ENCODE results near the gene ARHGEF7.

ARHGEF7 gene

DNA sequence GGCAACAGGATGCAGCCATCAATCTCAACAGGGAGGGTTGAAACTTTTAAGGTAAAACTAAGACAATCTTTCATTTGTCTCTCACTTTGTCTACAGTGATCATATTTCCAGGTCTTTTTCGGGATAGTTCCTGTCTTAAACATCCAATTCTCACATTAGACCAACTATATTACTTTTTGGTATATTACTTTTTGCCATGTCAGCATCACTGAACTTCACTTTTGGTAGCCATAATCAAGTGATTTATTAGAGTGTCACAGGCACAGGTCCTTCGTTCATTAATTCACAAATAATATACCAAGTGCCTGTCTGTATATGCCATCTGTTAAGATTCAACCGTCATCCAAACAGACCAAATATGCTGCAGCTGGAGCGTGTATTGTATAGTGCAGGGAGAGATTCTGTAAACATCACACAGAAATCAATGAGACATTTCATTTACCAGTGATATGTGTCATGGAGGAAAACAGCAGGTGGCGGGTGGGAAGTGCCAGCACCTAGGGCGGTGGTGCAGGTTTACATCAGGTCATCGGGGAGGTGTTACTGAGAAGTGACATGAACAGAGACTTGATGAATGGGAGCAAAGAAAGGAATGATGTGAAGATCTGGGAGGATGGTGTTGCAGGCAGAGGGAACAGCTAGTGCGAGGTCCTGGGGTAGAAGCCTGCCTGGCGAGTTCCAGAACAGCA is 24.9 kb downstream of the ARHGEF7 start:
- no peak for DNase-seq

DNA sequence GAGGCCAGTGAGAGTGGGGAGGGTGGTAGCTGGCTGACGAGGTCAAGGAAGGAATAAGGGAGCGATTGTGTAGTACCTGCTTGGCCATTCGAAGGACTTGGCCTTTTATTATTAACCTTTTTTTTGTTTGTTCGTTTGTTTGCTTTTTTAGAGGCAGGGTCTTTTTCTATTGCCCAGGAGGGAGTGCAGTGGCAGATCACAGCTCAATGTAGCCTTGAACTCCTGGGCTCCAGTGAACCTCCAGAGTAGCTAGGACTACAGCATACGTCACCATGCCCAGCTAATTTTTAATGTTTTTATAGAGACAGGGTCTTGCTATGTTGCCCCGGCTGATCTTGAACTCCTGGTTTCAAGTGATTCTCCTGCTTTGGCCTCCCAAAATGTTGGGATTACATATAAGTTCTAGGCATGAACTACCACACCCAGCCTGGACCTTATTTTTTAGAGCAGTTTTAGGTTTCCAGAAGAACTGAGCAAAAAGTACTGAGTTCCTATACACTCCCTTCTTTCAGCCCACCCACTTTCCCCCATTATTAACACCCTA is 25.5 kb downstream of the ARHGEF7 start:
- DNase-seq: no peak

DNA sequence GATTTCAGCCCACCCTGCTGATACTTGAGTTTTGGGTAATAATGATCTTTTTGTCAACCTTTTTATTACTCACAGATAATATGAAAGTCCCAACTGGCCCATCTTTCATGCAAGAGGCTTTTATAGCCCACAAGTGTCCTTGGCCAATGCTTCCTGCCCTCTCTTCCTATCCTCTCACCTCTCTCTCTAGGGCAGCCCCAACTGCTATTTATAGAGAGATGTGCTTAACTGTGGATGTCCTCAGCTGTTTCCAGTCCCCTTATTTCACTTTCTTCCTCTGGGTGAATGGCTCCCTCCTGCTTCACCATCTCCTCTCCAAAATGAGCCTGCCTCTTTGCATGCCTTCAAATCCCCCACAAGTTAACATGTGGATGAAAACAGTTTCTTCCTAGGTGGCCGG is 27.4 kb downstream of the ARHGEF7 start:
- DNase-seq: no peak

DNA sequence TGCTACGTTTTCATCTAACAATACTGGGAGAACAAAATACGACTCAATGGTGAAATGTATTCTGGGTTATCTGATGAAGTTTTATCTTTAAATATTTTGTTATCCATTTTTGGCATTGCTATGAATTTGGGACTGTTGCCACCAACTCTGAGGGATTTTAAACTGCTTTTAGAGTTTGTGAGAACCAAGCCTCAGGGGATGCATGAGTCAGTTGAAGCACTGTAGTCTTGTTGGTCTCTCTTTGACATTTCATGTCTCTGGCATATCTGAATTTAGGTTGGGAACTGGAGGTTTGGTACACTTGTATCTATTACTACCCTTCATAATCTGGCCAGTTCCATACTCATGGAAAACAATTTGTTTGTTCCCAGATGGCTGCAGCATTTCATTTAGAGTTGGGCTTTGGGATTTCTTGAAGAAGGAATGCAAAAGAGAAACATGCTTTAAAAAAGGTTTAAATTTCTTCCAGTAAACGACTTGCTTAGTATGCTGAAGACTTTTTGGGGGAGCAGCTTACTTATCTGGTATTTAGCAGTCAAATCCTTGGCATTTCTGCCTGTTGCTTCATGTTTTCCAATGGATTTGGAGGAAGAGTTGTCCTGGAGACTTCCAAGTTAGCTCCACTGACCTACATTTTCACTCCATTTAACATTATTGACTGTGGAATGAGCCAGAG is 28.9 kb downstream of the ARHGEF7 start:
- no peak for DNase-seq

DNA sequence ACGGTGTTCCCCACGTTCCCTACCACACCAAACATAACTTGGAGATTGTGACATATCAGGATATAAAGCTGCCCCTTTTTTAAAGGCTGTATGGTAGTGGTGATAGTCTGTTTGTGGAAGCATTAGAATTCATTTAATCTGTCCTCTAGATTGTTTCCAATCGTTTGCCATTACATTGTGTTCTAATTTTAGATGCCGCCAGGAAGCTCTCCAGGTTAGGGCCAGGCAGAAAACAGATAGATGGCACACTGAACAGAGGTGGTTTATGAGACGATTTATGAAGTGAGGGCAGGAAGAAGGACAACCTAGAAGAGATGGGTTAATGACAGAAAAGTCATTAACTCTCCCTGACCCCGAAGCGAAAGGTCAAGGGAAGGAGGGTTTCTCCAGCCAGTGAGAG is 30.0 kb downstream of the ARHGEF7 start:
- DNase-seq: no peak

DNA sequence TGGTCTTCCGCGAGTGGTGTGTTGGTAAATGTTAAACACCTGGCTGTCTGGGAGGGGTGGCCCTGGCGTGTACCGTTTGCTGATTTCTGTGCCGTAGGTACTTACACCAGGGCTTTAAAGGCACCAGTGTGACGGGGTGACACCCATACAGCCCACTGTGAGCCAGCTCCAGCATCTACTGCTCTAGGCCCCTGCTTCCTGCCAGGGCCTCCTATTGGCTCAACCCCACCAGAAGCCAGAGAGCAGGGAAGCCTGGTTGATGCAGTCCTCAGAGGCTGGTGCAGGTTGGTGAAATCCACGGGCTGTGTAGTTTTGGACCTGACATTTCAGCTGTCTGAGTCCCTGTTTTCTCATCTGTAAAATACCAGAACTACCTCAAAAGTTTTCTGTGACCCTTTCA is 30.4 kb downstream of the ARHGEF7 start:
- no peak for DNase-seq

DNA sequence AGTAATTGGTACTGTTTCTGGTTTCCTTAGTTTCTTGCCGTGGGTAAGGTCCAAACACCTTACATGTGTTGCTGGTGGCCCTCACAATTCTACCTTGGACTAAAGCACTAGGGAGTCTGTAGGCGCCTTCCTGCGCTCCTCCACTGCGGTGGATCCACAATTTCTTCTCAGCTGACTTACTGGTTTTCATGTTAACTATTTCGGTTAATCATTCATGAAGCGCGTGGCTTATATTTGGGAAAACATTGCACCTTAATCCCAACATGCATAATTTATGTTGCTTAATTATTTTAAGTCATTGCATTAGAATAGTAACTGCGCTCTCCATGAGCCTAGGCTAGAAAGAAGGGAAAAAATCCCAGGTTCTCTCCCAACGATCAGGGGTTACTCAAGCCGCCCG is 37.7 kb downstream of the ARHGEF7 start:
- DNase-seq: no peak

DNA sequence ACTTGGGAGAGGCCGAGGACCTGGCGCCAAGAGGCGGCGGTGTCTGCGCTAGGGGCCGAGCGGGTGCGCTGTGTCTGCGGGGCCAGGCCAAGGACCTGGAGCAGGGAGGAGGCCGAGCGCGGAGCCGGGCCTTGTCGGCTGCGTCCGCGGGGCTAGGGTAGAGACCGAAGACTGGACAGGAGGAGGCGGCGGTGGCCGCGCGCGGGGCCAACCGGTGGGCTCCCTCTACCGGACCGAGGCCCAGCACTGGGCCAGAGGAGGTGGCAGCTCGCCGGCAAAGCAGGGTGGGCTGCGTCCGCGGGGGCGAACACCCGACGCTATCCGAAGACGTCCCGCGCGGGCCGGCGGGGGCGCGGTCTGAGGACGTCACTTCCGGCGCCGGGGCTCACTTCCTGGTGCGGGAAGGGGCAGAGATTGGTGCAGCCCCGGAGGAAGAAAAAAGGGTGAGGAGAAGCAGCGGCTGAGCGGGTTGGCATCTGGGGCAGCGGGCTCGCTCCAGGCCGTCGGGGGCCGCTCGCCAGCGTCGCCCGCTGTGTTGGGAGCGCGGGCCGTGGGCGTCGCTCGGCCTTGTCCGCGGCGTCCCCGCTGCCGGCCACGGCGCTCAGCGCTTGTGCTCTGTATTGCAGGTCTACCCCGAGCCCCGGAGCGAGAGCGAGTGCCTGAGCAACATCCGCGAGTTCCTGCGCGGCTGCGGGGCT is 38.3 kb downstream of the ARHGEF7 start:
- peak; percentile 92 to 93 for DNase-seq

DNA sequence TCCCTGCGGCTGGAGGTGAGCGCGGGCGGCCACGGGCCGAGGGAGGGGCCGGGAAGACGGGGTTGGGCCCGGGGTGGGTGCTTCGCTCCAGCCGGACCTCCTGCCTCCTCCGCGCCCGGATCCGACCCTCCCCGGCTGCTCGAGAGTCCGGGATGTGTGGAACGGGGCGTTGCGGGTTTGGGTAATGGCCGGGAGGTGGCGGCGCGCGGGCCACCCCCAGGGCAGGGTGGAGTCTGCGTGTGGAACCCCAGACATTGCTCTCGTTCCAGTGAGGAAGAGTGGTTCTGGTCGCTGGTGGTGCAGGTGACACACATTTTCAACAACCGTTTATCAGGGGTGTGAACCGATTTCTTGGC is 38.8 kb downstream of the ARHGEF7 start:
- peak; percentile 20 to 40 for DNase-seq

DNA sequence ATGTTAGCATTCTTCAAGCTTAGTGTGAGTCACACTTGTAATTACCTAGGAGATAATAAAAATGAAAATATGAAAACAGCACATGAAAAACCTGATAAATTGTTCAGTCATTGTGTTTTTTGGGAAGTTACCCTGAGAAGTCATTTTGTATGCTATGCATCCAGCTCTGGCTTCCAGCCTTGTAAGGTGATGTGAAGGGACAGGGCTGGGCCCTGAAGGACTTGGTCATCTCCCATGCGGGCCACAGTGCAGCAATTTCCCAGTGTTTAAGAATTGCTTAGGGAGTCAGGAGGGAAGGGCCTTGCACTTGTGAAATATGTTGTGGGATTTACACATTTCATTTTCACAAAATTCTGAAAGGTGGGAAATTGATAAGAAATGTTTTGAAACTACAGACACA is 41.3 kb downstream of the ARHGEF7 start:
- DNase-seq: no peak

DNA sequence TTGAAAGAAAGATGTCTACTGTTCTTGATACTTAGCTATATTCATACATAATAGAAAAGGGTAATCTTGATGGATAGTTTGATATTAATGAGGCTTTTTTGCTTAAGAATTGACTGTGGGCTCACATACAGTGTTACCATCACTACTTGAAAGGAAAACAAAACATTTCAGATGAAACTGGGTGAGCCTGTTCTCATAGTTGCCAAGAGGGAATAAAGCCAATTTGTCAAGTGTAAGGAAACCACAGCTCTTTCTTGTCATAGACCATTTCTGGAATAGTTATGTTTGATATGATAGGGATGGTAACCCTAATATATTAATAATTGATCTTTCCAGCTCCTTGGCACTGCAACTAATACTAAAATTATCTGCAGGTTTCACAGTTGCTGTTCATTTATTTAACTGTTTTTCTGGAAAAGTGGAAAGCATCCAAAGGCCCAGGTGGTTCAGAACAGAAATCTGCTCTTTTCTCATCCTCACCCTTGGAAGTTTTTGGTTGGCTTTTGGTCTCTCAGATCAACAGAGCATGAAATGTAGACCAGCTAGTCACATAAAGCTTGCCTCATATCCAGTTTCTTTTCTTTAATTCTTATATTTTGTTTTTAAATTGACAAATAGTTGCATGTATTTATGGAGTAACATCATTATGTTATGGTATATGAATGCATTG is 43.2 kb downstream of the ARHGEF7 start:
- DNase-seq: no peak

DNA sequence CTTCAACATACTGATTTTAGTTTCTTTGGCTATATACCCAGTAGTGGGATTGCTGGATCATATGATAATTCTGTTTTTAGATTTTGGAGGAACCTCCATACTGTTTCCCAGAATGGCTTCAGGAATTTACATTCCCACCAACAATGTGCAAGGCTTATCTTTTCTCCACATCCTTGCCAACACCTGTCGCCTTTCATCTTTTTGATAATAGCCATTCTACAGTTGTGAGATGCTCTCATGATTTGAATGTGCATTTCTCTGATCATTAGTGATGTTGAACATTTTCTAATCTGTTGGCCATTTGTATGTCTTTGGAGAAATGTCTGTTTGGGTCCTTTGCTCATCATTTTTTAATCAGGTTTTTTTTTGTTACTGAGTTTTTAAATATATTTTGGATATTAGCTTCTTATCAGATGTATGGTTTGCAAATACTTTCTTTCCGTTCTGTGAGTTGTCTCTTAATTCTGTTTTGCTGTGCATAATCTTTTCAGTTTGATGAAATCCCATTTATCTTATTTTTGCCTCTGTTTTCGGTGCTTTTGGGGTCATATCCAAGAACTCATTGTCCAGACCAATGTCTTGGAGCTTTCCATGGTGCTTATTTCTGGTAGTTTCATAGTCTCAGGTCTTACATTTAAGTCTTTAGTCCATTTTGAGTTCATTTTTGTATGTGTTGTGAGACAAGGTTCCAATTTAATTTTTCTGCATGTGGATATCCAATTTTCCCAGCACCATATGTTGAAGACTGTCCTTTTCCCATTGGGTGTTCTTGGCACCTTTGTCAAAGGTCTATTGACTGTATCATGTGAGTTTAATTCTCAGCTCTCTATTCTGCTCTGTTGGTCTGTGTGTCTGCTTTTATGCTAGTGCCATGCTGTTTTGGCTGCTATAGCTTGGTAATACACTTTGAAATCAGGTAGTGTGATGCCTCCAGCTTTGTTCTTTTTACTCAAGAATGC is 44.5 kb downstream of the ARHGEF7 start:
- DNase-seq: no peak

DNA sequence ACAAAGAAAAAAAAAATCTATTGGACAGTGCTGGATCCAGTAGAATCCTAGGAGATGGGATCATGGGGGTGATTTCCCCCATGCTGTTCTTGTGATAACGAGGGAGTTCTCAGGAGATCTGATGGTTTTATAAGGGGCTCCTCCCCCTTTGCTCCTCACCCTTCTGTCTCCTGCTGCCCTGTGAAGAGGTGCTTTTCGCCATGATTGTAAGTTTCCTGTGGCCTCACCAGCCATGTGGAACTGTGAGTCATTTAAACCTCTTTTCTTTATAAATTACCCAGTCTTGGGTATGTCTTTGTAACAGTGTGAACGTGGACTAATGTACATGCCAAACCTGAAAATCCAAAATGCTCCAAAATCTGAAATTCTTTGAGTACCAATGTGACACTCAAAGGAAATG is 45.5 kb downstream of the ARHGEF7 start:
- no peak for DNase-seq

DNA sequence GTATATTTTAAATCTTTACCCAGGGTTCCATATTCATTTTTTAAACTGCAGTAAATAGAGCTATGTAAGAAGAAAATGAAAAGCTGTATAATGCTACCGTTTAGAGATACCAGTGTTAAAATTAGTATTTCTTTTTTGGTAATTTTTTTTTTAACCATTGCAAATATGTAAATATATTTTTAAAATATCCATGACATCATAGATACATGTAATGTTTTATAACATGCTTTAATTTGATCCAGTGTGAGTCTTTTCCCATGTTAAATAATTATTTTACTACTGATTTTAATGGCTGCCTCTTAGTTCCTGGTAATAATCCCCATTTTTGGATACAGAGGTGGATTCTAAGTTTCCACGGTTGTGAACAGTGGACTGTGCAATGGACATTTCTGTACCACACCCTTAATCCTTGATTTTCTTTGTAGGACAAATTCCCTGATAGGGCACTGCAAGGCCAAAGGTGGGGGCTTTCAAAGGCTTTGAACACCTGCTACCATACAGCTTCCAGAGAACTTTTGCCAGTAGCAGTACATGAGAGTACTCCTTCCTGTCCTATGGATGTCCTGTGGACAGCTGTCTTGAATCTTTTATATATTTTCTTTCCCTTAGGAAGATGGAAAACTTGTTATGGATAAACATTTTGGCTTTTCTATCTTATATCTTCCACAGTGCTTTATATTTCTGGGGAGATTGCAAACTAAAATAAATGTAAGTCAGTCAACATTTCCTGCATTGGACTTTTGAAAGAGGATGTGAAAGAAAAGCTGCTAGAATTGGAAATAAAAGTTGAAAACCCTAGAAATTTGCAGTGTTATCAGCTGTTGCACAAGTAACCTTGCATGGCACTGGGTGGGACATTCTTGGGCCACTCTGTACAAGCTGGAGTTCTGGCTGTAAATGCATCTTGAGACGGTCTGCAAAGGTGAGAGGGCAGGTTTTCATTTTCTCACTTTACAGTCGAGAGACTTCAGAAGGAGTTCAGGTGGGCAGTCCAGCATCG is 46.8 kb downstream of the ARHGEF7 start:
- no peak for DNase-seq

DNA sequence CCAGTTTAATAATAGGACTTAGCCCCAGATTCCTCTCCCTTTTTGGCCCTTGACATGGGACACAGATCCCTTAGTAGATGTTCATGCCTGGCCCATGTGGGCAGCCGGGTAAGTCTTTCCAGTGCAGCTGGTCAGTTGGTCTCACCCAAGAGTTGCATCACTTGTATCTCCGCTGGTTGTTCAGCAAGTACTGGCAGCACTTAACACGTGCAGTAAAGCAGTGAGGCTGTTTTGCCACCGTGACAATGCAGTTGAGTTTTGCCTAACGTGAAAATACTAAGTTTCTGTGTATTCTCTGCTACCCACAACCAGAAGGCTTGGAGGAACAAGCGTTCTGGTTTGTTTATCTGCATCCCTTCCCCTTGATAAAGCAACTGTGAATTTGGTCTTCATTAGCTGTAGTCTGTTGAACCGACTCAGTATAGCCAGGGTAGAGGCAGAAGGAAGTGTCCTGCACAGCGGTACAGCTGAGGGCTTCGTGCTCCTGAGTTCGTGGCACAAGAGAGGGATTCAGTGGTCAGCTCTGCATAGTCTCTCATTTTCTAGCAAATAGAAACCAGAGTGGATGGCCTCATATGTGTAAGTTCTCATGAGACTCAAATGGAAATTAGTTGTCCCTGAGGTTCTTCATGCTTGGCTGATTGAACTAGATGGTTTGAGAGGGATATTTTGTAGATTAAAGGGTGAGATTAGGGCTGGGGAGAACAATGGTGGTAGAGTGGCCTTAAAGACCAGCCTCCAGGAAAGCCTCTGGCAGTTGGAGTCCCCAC is 50.3 kb downstream of the ARHGEF7 start:
- DNase-seq: no peak

DNA sequence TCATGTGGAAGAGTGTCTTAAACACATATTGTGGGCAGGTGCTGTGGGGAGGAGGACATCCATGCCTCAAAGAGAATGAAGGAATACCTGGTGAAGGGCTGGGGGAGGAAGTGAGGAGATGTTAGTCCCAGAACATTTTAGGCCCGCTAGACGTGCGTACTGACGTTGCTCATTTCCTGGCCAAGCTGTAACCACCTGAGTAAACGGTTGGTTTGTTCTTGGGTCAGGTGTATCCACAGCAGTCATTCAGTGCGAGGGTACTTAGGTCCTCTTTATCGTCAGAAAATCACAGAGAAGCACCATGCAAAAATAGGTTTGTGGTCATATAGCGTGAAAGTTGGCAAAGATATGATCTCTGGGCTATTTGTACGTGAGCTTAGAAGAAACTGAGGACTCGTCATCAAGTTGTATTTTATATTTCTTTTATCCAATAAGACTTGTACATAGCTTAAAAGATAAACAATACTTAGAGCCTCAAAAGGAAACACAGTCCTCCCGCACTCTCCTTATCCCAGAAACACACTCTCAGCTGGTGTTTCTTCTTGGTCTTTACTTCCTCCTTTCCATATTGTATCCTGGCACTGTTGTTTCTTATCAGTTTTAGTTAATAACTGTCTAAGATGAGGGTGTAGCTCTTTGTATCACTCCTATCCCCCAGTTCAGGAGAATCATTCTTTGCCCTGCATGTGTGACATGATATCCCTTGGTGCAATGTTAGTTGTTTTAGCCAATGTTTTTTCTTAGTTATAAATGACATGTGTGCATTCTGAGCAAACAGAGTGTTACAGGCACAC is 52.0 kb downstream of the ARHGEF7 start:
- no peak for DNase-seq

DNA sequence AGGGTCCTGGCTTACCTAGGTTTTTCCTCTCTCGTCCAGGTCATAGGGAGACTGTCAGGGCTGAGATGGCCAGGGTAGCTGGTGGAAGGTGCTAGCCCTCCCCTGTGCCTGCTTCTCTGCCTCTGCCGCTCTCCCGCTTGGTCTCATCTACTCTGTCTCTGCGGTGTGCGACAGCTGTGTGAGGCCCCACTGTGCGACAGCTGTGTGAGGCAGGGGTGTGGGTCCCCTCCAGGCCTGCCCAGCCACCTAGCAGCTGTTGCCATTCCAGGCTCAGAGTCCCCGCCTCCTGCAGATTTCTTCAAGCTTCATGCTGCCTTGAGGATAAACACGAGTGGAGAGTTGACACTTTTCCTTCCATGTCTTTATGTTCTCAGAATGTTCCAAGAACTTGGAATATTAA is 53.0 kb downstream of the ARHGEF7 start:
- no peak for DNase-seq

DNA sequence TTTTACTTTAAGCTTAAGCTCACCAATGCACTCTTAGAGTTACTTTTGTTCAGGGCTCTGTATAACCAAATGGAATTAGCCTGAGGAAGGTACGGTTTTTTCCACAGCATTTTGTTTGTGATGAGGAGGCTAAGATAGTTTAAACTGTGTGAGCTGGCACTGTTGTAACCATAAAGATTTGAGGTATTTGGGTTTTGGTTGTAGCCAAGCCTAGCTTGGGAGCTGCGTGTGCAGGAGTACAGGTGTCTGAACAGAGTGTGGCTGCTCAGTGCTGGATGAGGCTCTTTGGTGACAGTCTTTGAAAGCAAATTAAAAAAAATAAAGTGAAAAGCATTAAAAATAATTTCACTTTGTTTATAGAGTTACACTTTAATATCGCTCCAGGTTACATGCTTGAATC is 56.0 kb downstream of the ARHGEF7 start:
- no peak for DNase-seq

DNA sequence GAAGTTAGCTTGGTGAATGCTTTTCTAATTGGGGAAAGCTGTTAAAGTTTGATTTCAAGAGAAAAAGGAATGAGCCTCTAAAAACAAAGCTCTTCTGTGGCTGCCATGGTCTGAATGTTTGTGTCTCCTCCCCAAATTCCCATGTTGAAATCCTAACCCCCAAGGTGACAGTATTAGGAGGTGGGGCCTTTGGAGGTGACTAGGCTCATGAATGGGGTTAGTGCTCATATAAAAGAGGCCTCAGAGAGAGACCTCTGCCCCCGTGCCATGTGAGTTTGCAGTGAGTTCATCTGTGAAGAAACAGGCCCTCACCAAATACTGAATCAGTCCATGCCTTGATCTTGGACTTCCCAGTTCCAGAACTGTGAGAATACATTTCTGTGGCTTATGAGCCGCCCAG is 56.5 kb downstream of the ARHGEF7 start:
- DNase-seq: no peak

All from activated CD4-positive, alpha-beta T cell treated with anti-CD3 and anti-CD28 coated beads, Interleukin-2, amount 50 U/mL, for 4 hours (primary cell).